OCI-LY3 (cell line): ENCODE results near the gene PIK3CB.

Source experiments
- EZH2phosphoT487 ChIP-seq: fragments of 200-600 bp; shearing (Covaris generic); IDR thresholded peaks from 2 replicates; pipeline ENCODE4 v1.6.1; 2018; ENCODE audit warnings: antibody characterized with exemption, mixed run types, low read depth
- TF ChIP-seq, protein P1 (sequence below): fragments of 200-600, 300-600 bp; sonication (generic); IDR thresholded peaks from 2 replicates; pipeline ENCODE4 v1.5.1; 2014; ENCODE audit warnings: antibody characterized with exemption, low read length, low read depth

DNA sequence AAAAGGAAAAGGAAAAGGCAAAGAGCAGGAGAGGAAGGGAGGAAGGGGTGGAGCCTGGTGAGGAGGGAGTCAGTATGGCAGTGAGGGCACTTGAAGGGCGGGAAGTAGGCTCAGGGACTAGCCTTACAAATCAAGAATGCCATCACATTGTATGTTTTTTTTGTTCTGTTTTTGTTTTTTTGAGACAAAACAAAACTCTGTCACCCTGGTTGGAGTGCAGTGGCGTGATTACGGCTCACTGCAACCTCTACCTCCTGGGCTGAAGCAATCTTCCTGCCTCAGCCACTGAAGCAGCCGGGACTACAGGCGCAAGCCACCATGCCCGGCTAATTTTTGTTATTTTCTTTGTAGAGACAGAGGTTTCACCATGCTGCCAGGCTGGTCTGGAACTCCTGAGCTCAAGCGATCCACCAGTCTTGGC, 10.5 kb upstream of the PIK3CB start:
- TF ChIP-seq, protein P1, sequence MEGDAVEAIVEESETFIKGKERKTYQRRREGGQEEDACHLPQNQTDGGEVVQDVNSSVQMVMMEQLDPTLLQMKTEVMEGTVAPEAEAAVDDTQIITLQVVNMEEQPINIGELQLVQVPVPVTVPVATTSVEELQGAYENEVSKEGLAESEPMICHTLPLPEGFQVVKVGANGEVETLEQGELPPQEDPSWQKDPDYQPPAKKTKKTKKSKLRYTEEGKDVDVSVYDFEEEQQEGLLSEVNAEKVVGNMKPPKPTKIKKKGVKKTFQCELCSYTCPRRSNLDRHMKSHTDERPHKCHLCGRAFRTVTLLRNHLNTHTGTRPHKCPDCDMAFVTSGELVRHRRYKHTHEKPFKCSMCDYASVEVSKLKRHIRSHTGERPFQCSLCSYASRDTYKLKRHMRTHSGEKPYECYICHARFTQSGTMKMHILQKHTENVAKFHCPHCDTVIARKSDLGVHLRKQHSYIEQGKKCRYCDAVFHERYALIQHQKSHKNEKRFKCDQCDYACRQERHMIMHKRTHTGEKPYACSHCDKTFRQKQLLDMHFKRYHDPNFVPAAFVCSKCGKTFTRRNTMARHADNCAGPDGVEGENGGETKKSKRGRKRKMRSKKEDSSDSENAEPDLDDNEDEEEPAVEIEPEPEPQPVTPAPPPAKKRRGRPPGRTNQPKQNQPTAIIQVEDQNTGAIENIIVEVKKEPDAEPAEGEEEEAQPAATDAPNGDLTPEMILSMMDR, result no peak
- TF ChIP-seq EZH2phosphoT487, result no peak
